ENCODE results near the gene POTEE.
"Not testable (repeated sequence)": the region's sequence is repeated elsewhere in the genome, so short reads cannot be mapped to it uniquely, and the experiment has no call there.

POTEE gene

DNA sequence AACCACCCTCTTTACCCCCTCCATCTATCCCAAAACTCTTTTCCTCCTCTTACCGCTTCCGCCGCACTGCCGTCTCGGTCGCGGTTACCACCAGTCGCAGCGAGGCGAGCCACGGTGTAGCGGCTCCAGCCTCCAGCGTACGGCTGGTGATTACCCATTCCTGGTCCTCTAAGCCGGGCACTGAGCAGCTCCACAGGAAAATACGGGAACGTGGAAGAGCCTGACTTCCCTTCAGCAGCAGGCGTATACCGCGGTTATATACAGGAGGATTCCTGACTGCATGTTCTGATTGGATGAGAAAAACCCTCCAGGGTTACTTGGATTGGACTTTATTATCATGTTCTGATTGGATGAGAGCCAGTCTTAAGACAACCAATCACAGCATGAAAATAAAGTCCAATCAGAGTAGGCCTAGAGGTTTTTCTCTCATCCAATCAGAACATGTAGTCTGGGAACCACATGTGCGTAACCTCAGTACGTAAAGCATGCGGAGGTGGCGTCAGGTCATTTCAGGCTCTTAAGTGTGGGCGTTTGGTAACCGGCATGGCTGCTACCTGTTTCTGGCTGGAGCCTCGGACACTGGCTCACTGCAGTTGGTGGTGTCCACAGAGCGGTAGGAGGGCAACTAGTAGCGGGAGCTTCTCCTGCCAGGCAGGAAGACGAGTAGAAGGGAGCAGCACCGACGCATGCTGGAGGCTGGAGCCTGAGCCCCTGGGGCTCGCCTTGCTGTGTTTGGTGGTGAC is at the start of gene POTEE:
POTEE (plus strand) TSS at position 507 of the 743 bp plus-strand sequence. CDS start 8,867 bp downstream, outside the sequence.
- DNase-seq: not testable (repeated sequence)

DNA sequence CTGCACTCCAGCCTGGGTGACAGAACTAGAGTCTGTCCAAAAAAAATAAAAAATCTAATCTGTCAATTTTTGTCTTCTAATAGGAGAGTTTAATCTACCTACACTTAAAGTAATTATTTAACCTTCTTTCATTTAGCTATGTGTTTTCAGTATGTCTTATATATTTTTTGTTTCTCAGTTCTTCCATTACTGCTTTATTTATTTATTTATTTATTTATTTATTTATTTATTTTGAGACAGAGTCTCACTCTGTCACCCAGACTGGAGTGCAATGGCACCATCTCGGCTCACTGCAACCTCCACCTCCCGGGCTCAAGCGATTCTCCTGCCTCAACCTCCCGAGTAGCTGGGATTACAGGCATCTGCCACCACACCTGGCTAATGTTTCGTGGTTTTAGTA is 43.8 kb upstream of the POTEE start:
- DNase-seq: not testable (repeated sequence)

DNA sequence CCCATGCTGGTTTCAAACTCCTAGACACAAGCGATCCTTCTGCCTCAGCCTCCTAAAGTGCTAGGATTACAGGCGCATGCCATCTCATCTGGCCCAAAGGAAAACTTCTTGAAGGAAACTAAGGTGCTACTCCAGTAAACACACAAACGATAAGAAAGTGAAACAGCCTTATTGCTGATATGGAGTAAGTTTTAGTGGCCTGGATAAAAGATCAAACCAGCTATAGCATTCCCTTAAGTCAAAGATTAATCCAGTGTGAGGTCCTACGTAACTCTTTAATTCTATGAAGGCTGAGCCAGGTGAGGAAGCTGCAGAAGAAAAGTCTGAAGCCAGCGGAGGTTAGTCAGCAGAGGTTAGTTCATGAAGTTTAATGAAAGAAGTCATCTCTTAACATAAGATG is 40.8 kb upstream of the POTEE start:
- no peak for DNase-seq

GRCh38 chr2:131178050-131178449 is 31.3 kb upstream of the POTEE start:
- not testable (repeated sequence) for DNase-seq

DNA sequence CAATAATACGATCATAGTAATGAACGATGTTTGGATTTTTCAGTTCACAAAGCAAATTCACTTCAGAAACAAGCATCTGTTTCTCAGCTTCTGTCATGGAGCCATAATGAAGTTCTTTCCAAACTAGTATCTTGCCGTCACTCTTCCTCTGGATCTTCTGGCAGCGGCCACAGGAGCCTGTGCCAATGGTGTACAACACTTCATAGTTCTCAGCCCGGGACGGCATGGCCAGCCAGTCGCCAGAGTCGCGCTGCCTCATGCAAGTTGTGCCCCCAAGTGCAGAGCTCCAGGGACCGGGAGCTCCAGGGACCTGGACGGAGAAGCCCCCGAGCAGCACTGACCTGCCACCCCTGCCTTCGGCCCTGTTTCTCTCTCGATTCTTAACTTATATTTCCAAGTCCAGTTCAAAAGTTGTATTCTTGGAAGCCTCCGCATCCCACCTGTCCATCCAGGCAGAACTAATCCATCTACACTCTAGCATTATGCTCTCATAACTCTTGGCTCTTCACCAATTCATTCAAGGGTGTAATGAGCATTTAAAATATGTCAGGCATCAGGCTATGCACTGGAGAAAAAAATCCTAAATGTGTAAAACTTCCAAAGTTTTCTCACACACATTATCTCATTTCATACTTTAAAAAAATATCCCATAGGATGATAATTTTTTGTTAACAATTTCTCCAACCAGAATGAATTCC is 30.5 kb upstream of the POTEE start:
- not testable (repeated sequence) for DNase-seq

- DNase-seq: not testable (repeated sequence)
These were observed 27.9 kb upstream of the POTEE start for GRCh38 chr2:131181451-131181850.

DNA sequence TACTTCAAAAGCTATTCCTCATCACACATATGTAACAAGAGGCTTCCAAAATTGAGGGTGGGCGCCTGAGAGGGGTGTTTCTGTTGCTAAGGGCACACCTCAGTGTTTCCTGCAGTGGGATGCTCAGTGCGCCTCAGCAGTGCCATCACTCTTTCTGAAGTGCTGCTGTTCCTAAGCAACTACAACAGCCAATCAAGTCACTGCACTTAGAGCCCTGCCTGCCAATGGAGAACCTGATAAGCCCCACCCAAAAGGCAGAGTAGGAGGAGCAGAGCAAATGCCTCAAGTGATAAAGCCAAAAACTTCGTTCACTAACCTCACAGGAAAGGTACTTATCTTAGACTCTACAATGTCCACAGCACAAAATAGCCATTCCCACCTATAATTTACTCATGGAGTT is 15.9 kb upstream of the POTEE start:
- DNase-seq: not testable (repeated sequence)

GRCh38 chr2:131196186-131196585 is 13.2 kb upstream of the POTEE start:
- not testable (repeated sequence) for DNase-seq

- DNase-seq: no peak
These were observed 8.2 kb upstream of the POTEE start for GRCh38 chr2:131201098-131201497.

DNA sequence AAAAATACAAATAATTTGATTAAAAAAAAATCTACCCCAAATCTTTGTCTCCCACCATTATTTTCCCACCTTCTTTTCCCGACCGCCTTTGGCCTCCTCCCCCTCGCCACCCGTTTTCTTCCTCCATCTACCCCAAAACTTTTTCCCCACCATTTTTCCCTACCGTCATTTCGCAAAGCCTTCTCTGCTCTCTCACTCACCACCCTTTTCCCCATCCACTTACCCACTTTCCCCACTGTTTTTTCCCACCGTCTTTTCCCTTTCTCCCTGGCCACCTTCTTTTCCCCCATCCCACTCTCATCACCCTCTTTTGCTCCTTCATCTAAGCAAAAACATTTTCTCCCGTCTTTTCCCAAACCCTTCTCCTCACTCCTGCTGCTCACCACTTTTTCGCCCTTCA is 1.5 kb upstream of the POTEE start:
- DNase-seq: not testable (repeated sequence)

GRCh38 chr2:131209773-131210104 is 403 bp downstream of the POTEE start:
- DNase-seq: not testable (repeated sequence)

DNA sequence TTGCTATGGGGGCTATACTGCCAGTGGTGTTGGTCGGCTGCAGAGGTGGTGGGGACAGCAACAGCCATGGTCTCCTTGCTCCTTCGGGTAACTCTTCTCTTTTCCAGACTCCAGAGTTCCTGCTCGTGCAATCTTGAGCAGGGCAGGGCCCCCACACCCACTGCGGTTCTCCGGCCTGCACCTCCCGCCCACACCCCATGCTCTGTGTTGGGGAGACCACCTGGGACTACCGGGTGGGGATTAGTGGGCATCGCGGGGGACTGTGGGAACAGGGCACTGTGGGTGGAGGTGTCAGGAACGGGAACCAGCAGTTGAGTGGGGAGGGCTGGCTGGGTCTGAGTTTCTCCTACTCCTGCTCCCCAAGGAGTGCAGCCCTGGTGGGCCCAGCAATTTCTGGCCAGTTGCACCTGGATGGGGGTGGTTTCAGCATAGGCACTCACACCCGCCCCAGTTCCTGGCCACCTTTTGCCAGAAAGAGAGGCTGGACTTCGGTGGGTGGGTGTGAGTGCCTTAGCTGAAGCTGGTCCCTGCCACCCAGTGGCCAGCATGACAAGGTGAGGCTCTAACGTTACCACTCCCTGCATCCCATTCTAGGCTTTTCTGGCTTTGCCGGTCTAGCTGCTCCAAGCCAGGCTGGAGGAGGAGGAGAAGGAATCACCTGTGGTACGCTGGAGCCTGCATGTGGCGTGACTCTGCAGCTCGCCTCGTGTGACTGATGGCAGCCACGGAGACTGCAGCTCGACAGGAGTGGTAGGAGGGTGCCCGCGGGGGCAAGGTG is 1.3 kb downstream of the POTEE start:
- not testable (repeated sequence) for DNase-seq

DNA sequence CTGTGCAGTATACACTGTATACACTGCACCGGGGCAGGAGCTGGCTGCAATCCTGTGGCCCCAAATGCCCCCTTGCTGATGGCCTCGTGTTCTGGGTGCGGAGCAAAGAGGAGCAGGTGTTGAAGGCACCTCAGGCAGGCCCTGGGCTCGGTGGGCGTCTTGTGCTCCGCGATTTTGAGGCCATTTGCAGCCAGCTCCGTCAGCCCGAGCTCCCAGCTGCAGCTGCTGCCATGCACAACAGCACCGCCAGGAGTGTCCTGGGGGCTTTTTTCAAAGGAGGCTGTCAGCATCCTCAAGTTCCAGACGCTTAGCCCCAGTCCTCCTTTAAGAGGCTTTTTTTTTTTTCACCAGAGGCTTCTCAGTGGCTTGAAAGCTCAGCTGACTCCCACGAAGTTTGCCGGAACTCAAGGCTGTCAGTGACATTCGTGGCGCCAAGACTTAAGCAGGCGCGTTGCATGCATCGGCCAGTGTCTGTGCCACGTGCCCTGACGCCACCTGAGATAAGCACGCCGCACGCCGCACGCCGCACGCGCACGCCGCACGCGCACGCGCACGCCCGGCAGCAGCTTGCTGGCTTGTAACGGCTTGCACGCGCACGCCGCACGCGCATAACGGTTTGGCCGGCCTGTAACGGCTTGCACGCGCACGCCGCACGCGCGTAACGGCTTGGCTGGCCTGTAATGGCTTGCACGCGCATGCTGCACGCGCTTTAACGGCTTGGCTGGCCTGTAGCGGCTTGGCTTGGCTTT is 8.1 kb downstream of the POTEE start:
- DNase-seq: not testable (repeated sequence)

GRCh38 chr2:131235543-131236449 is 26.5 kb downstream of the POTEE start:
- not testable (repeated sequence) for DNase-seq
